Fibroblast of upper back skin (primary cell): Measurements from ENCODE around the gene SPDYE6.
"Not testable (repeated sequence)": the region's sequence is repeated elsewhere in the genome, so short reads cannot be mapped to it uniquely, and the experiment has no call there.

Experiments used
- DNase-seq: peaks from one replicate; pipeline ENCODE4 v3.0.0-alpha.2; 2013

Gene SPDYE6

GRCh38 chr7:102356344-102356743 is at the start of gene SPDYE6:
SPDYE6 (minus strand) TSS chr7:102356444; CDS start chr7:102356023, 421 bp downstream.
- not testable (repeated sequence) for DNase-seq

GRCh38 chr7:102404862-102405188 is 48.6 kb upstream of the SPDYE6 start:
- not testable (repeated sequence) for DNase-seq

GRCh38 chr7:102404005-102404861 is 48.0 kb upstream of the SPDYE6 start:
- peak; percentile 45 for DNase-seq

GRCh38 chr7:102403563-102403962 is 47.3 kb upstream of the SPDYE6 start:
- no peak for DNase-seq

GRCh38 chr7:102400360-102400759 is 44.1 kb upstream of the SPDYE6 start:
- DNase-seq: no peak

- no peak for DNase-seq
Measured at GRCh38 chr7:102398543-102398942, 42.3 kb upstream of the SPDYE6 start.

- no peak for DNase-seq
Measured at GRCh38 chr7:102396710-102397019, 40.4 kb upstream of the SPDYE6 start.

GRCh38 chr7:102395873-102396709 is 39.8 kb upstream of the SPDYE6 start, which contains the start of gene PRKRIP1:
PRKRIP1 (plus strand) TSS chr7:102396363; CDS start chr7:102396412, 49 bp downstream.
- peak; percentile 87 for DNase-seq

GRCh38 chr7:102395592-102395872 is 39.3 kb upstream of the SPDYE6 start:
- DNase-seq: no peak

GRCh38 chr7:102393467-102393866 is 37.2 kb upstream of the SPDYE6 start:
- DNase-seq: no peak

GRCh38 chr7:102392330-102392729 is 36.1 kb upstream of the SPDYE6 start:
- no peak for DNase-seq

- DNase-seq: peak; percentile 67
Measured at GRCh38 chr7:102390697-102391484, 34.6 kb upstream of the SPDYE6 start.

- DNase-seq: no peak
Measured at GRCh38 chr7:102389810-102390209, 33.6 kb upstream of the SPDYE6 start.

- no peak for DNase-seq
Measured at GRCh38 chr7:102387064-102387463, 30.8 kb upstream of the SPDYE6 start.

- not testable (repeated sequence) for DNase-seq
Measured at GRCh38 chr7:102381696-102382425, 25.6 kb upstream of the SPDYE6 start.

GRCh38 chr7:102380837-102381236 is 24.6 kb upstream of the SPDYE6 start:
- DNase-seq: not testable (repeated sequence)

- DNase-seq: no peak
Measured at GRCh38 chr7:102376964-102377466, 20.8 kb upstream of the SPDYE6 start.

- not testable (repeated sequence) for DNase-seq
Measured at GRCh38 chr7:102372796-102373195, 16.6 kb upstream of the SPDYE6 start.

GRCh38 chr7:102370038-102370437 is 13.8 kb upstream of the SPDYE6 start:
- not testable (repeated sequence) for DNase-seq

GRCh38 chr7:102365390-102365789 is 9.1 kb upstream of the SPDYE6 start:
- not testable (repeated sequence) for DNase-seq

- DNase-seq: not testable (repeated sequence)
Measured at GRCh38 chr7:102364394-102364886, 8.2 kb upstream of the SPDYE6 start.
